Measurements from ENCODE around the gene SMIM43. TPM values are rescaled to one million over a fixed set of nuclear protein-coding genes. Genes with fewer than 3 reads are reported as not detected.

The SMIM43 gene
- polyA plus RNA-seq, 1 donor (not counting 4 experiments of a cell fraction or from before 2014, with no cell fraction given): 0.03 TPM

DNA sequence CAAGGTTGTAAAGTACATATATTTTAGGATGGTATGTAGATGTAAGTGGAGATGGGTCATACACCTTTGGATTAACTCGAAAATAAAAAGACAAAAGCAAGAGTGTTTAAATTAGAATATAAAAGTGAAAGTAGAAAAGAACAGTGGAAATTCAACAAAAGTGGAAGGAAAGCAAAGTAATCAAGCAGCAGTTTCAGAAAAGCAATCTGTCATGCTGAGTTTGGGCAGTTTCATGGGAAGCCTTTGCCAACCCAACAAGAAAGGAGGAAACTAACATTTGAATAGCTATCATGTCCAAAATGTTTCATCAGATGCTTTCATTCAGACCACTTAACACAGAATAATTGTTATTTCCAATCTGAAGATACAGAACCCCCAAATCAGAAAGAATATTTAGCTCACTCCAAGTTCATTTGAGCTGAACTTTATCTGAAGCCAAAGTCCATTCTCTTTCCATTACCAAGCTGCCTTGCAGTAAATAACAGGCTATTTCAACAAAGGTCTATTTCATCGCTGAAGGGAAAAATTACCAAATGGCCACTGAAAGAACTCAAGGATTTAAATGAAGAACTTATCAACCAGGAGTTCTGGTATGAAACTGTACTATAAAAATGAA, 34.4 kb upstream of the SMIM43 start:
- no peak for FAIRE-seq
- Histone ChIP-seq H3K36me3 (ENCODE audit: control insufficient read depth in 2 of 2, extremely low read depth in 1 of 2, insufficient read depth in 2 of 2, low read length in 2 of 2) (peaks cover 0 to 2% of the 10 kb centered on the region in 2 experiments), H3K4me1 (ENCODE audit: control insufficient read depth, extremely low read depth, insufficient read depth, low read length) (peaks cover 8% of the 10 kb centered on the region), H3K27ac (ENCODE audit: control insufficient read depth, insufficient read depth, low read length) (no peak overlapping the region), H3K27me3 (ENCODE audit: control insufficient read depth, extremely low read depth, insufficient read depth, low read length) (no peaks in the 10 kb centered on the region), H3K9me3 (ENCODE audit: control insufficient read depth, low read depth, low read length) (no peaks in the 10 kb centered on the region), H4K20me1 (ENCODE audit: control insufficient read depth, extremely low read depth, insufficient read depth, low read length) (no peaks in the 10 kb centered on the region), H3K79me2 (ENCODE audit: control insufficient read depth, insufficient read depth, low read length) (peaks cover 12% of the 10 kb centered on the region), H3K9me1 (ENCODE audit: control insufficient read depth, extremely low read depth, insufficient read depth, low read length) (no peaks in the 10 kb centered on the region), H3K9ac (ENCODE audit: control insufficient read depth, extremely low read depth, insufficient read depth, low read length) (no peak overlapping the region), H3K4me3 (ENCODE audit: control insufficient read depth in 2 of 3, extremely low read depth in 1 of 3, insufficient read depth in 2 of 3, low read depth in 1 of 3, low read length in 3 of 3) (no peak overlapping the region), H3K4me2 (ENCODE audit: control insufficient read depth, extremely low read depth, insufficient read depth, low read depth, low read length) (no peak overlapping the region), H2AFZ (ENCODE audit: control insufficient read depth, low read length) (peak overlapping the region; percentile 55)
- DNase-seq (ENCODE audit: low read depth, low spot score): no peak
- TF ChIP-seq, protein P1, sequence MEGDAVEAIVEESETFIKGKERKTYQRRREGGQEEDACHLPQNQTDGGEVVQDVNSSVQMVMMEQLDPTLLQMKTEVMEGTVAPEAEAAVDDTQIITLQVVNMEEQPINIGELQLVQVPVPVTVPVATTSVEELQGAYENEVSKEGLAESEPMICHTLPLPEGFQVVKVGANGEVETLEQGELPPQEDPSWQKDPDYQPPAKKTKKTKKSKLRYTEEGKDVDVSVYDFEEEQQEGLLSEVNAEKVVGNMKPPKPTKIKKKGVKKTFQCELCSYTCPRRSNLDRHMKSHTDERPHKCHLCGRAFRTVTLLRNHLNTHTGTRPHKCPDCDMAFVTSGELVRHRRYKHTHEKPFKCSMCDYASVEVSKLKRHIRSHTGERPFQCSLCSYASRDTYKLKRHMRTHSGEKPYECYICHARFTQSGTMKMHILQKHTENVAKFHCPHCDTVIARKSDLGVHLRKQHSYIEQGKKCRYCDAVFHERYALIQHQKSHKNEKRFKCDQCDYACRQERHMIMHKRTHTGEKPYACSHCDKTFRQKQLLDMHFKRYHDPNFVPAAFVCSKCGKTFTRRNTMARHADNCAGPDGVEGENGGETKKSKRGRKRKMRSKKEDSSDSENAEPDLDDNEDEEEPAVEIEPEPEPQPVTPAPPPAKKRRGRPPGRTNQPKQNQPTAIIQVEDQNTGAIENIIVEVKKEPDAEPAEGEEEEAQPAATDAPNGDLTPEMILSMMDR (optimal IDR thresholded peaks at IDR 0.05 in 1 of 3, IDR thresholded peaks at IDR 0.05 in 1 of 3, conservative IDR thresholded peaks at IDR 0.05 in 1 of 3; ENCODE audit: extremely low read depth in 1 of 3, insufficient read depth in 2 of 3, low read length in 3 of 3): no peak
- no peak for TF ChIP-seq EZH2 (IDR thresholded peaks at IDR 0.05; ENCODE audit: low read length)
- dilution Hi-C loops (cut with MboI; ENCODE audit: extremely low pct_ligation_motif_present, low sequenced_read_pairs): no loop called here

DNA sequence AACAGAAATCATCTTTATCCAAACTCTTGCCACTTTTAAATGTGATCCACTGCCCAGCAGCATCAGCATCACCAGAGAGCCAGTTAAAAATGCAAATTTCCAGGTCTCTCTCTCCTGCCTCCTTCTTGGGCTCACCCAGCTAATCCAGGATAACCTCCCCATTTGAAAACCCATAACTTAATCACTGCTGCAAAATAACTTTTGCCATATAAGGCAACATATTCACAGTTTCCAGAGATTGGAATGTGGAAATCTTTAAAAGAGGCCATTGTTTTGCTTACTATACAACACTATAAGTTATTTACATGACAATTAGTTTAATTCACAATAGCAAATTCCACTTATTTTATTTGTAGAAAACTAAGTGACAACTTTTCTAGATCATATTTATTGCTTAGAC, 31.3 kb upstream of the SMIM43 start:
- H3K4me2 ChIP-seq (ENCODE audit: control insufficient read depth, extremely low read depth, insufficient read depth, low read depth, low read length): no peak overlapping the region

More for the DNA sequence above, 31.3 kb upstream of the SMIM43 start:
- Histone ChIP-seq H3K9me3 (ENCODE audit: control insufficient read depth, low read depth, low read length) (no peaks in the 10 kb centered on the region), H3K9me1 (ENCODE audit: control insufficient read depth, extremely low read depth, insufficient read depth, low read length) (no peaks in the 10 kb centered on the region), H2AFZ (ENCODE audit: control insufficient read depth, low read length) (no peak overlapping the region), H4K20me1 (ENCODE audit: control insufficient read depth, extremely low read depth, insufficient read depth, low read length) (no peaks in the 10 kb centered on the region), H3K27ac (ENCODE audit: control insufficient read depth, insufficient read depth, low read length) (no peak overlapping the region), H3K79me2 (ENCODE audit: control insufficient read depth, insufficient read depth, low read length) (peaks cover 1% of the 10 kb centered on the region), H3K9ac (ENCODE audit: control insufficient read depth, extremely low read depth, insufficient read depth, low read length) (no peak overlapping the region), H3K36me3 (ENCODE audit: control insufficient read depth in 2 of 2, extremely low read depth in 1 of 2, insufficient read depth in 2 of 2, low read length in 2 of 2) (no peaks in the 10 kb centered on the region), H3K4me1 (ENCODE audit: control insufficient read depth, extremely low read depth, insufficient read depth, low read length) (peaks cover 12% of the 10 kb centered on the region), H3K27me3 (ENCODE audit: control insufficient read depth, extremely low read depth, insufficient read depth, low read length) (no peaks in the 10 kb centered on the region), H3K4me3 (ENCODE audit: control insufficient read depth in 2 of 3, extremely low read depth in 1 of 3, insufficient read depth in 2 of 3, low read depth in 1 of 3, low read length in 3 of 3) (no peak overlapping the region)
- dilution Hi-C loops (cut with MboI; ENCODE audit: extremely low pct_ligation_motif_present, low sequenced_read_pairs): no loop called here
- no peak for FAIRE-seq
- no peak for DNase-seq (ENCODE audit: low read depth, low spot score)
- TF ChIP-seq, protein P1 (optimal IDR thresholded peaks at IDR 0.05 in 1 of 3, IDR thresholded peaks at IDR 0.05 in 1 of 3, conservative IDR thresholded peaks at IDR 0.05 in 1 of 3; ENCODE audit: extremely low read depth in 1 of 3, insufficient read depth in 2 of 3, low read length in 3 of 3): no peak
- TF ChIP-seq EZH2 (IDR thresholded peaks at IDR 0.05; ENCODE audit: low read length): no peak

All from keratinocyte (primary cell).